ENCODE data around the gene APOA1. TPM values are rescaled to one million over a fixed set of nuclear protein-coding genes. Genes with fewer than 3 reads are reported as not detected.

Gene APOA1
- total and polyA plus RNA-seq, 2 of the 4 experiments (the other 2 are of a cell fraction) = 0.18 to 0.89 TPM

DNA sequence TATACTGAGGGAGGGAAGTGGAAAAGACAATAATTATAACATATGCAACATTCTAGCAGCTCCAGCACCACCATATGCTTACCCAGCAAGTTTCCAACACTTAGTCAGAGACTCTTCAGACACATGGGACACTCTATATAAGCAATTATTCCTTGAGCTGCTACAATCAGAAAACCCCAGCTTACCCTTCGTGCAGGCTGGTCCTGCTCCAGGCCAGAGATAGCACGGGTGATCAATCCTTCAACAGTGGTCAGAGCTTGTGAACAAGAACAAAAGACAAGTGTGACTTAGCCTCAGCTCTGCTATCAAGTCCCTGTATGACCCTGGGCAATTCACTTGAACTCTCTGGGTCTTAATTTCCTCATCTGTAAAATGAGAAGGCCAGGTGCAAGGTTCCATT lies 51.1 kb downstream of the APOA1 start:
- Histone ChIP-seq H3K4me2 (ENCODE audit: low read depth, low read length) (no peak overlapping the region), H3K9me1 (ENCODE audit: insufficient read depth, low read length) (peaks cover 20% of the 10 kb centered on the region; the same call in 1 of the 2 replicates), H2BK120ac (ENCODE audit: low read depth, low read length) (no peak overlapping the region), H3K9me3 (ENCODE audit: control insufficient read depth, insufficient read depth, low read length) (no peaks in the 10 kb centered on the region), H4K5ac (ENCODE audit: low read depth, low read length) (no peak overlapping the region), H3K27me3 (ENCODE audit: control insufficient read depth, insufficient read depth, low read length) (no peaks in the 10 kb centered on the region), H2AK9ac (replicated peaks; ENCODE audit: low read depth, low read length, poor library complexity) (no peak overlapping the region), H2AFZ (replicated peaks; ENCODE audit: low read length, poor library complexity) (no peak overlapping the region), H3K27ac (ENCODE audit: insufficient read depth, low read length) (no peak overlapping the region), H3K18ac (ENCODE audit: low read depth, low read length) (no peak overlapping the region), H4K8ac (ENCODE audit: low read depth in 2 of 2, low read length in 2 of 2) (no peak overlapping the region), H3K79me1 (ENCODE audit: low read depth in 1 of 2, low read length in 2 of 2) (peaks cover 42 to 57% of the 10 kb centered on the region in 2 experiments), H2AK5ac (ENCODE audit: low read depth, low read length) (no peak overlapping the region), H2BK20ac (ENCODE audit: low read depth, low read length) (no peak overlapping the region), H3K36me3 (ENCODE audit: control insufficient read depth, insufficient read depth, low read length) (peaks cover 35% of the 10 kb centered on the region), H4K20me1 (ENCODE audit: insufficient read depth, low read length) (0 out of 2 replicates have a peak, but pooled peaks cover 4% of the 10 kb centered on the region), H3K4ac (ENCODE audit: low read depth, low read length) (no peak overlapping the region), H2BK15ac (ENCODE audit: low read depth, low read length) (no peak overlapping the region), H3K14ac (replicated peaks; ENCODE audit: low read depth, low read length) (no peak overlapping the region), H3K56ac (ENCODE audit: extremely low read depth, insufficient read depth, low read length) (no peak overlapping the region), H4K91ac (ENCODE audit: insufficient read depth, low read depth, low read length) (no peak overlapping the region), H3K4me1 (ENCODE audit: control insufficient read depth, insufficient read depth, low read length) (peaks cover 7% of the 10 kb centered on the region), H3K4me3 (ENCODE audit: insufficient read depth, low read depth, low read length) (no peak overlapping the region), H3K9ac (ENCODE audit: low read depth, low read length) (no peak overlapping the region), H2BK5ac (ENCODE audit: low read depth, low read length, poor library complexity, severe bottlenecking) (no peak overlapping the region), H3K23ac (ENCODE audit: low read depth, low read length) (no peak overlapping the region)
- TF ChIP-seq MXI1 (IDR thresholded peaks at IDR 0.05; ENCODE audit: borderline replicate concordance, low read depth, low read length) (no peak), RAD21 (IDR thresholded peaks at IDR 0.05; ENCODE audit: low read length) (no peak), FOS (IDR thresholded peaks at IDR 0.05; ENCODE audit: low read depth, low read length) (no peak), BHLHE40 (IDR thresholded peaks at IDR 0.05; ENCODE audit: low read depth, low read length) (no peak), RCOR1 (IDR thresholded peaks at IDR 0.05; ENCODE audit: insufficient replicate concordance, low read length) (no peak), MAZ (IDR thresholded peaks at IDR 0.05; ENCODE audit: borderline replicate concordance, low read depth, low read length) (no peak), NFE2L2 (IDR thresholded peaks at IDR 0.05; ENCODE audit: low read depth, low read length) (no peak), POLR2A (IDR thresholded peaks at IDR 0.05; ENCODE audit: low read depth, low read length) (no peak), CHD1 (IDR thresholded peaks at IDR 0.05; ENCODE audit: low read depth, low read length) (no peak), MAFK (IDR thresholded peaks at IDR 0.05; ENCODE audit: low read depth, low read length) (no peak)
- TF ChIP-seq, protein P1, sequence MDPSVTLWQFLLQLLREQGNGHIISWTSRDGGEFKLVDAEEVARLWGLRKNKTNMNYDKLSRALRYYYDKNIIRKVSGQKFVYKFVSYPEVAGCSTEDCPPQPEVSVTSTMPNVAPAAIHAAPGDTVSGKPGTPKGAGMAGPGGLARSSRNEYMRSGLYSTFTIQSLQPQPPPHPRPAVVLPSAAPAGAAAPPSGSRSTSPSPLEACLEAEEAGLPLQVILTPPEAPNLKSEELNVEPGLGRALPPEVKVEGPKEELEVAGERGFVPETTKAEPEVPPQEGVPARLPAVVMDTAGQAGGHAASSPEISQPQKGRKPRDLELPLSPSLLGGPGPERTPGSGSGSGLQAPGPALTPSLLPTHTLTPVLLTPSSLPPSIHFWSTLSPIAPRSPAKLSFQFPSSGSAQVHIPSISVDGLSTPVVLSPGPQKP (IDR thresholded peaks at IDR 0.05; ENCODE audit: borderline replicate concordance, low read depth, low read length) = no peak
- TF ChIP-seq, protein P2, sequence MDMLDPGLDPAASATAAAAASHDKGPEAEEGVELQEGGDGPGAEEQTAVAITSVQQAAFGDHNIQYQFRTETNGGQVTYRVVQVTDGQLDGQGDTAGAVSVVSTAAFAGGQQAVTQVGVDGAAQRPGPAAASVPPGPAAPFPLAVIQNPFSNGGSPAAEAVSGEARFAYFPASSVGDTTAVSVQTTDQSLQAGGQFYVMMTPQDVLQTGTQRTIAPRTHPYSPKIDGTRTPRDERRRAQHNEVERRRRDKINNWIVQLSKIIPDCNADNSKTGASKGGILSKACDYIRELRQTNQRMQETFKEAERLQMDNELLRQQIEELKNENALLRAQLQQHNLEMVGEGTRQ (IDR thresholded peaks at IDR 0.05; ENCODE audit: low read depth, low read length) = no peak
- TF ChIP-seq, protein P3, sequence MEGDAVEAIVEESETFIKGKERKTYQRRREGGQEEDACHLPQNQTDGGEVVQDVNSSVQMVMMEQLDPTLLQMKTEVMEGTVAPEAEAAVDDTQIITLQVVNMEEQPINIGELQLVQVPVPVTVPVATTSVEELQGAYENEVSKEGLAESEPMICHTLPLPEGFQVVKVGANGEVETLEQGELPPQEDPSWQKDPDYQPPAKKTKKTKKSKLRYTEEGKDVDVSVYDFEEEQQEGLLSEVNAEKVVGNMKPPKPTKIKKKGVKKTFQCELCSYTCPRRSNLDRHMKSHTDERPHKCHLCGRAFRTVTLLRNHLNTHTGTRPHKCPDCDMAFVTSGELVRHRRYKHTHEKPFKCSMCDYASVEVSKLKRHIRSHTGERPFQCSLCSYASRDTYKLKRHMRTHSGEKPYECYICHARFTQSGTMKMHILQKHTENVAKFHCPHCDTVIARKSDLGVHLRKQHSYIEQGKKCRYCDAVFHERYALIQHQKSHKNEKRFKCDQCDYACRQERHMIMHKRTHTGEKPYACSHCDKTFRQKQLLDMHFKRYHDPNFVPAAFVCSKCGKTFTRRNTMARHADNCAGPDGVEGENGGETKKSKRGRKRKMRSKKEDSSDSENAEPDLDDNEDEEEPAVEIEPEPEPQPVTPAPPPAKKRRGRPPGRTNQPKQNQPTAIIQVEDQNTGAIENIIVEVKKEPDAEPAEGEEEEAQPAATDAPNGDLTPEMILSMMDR (conservative IDR thresholded peaks at IDR 0.05; ENCODE audit: low read depth, low read length) = no peak
- POLR2A ChIA-PET (ENCODE audit: unreplicated experiment) = no interaction called here
- DNase-seq (no peak), ATAC-seq (ENCODE audit: low read depth) (no peak)
- 92% methylated on average over 2 of the region's 2 CpGs; no CpG with 5 or more reads in 1 of the 2 experiments for WGBS, 2 experiments (ENCODE audit: extremely low coverage in 2 of 2, insufficient read length in 1 of 2)
- no TSS peak for BruUV-seq (replicated peaks)
- intact Hi-C loops (cut with micrococcal nuclease) = no loop called here
- CTCF ChIA-PET = interaction anchor here (1.0 to 1.3 kb wide), 2 partner anchors 49 to 320 kb away, joined by 3 to 5 read pairs; no protein-coding TSS in a partner anchor
- in situ Hi-C loops (cut with MboI; ENCODE audit: low sequenced_read_pairs) = loop anchor here (5.0 kb wide), 1 partner anchor 446 kb away; the partner anchor contains the start of genes PCSK7 and RNF214
- dilution Hi-C loops (cut with HindIII; ENCODE audit: low sequenced_read_pairs, unreplicated experiment) = no loop called here

Measured in IMR-90 (cell line).